GM18520 (cell line): Measurements from ENCODE around the gene MACROD2.
A peak's percentile ranks its signal among the peaks of the same experiment; 100 is the strongest.

ENCODE experiments used
- ATAC-seq: cut with Tn5 transposase; IDR thresholded peaks from one replicate; pipeline ENCODE4 v1.9.1; 2021; ENCODE audit not compliant: unreplicated experiment

Gene MACROD2

DNA sequence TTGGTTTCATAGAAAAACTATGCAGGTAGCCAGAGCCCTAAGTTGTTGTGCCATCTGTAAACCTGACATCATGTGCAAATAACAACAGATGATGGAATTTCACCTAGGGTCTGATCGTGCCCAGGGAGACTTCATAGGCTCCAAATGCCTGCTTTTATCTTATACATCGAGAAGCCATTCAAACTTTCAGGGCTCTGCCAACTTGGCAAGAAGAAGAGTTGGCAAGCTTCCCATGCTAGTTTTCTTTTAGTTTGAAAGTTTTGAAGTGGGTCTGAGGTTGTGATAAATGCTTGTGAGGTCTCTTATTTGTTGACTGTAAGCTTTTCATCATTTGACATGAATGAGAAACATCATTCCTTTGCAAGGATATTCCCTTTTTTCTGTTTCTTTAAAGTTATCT lies 517.5 kb downstream of the MACROD2 start:
- ATAC-seq: no peak

DNA sequence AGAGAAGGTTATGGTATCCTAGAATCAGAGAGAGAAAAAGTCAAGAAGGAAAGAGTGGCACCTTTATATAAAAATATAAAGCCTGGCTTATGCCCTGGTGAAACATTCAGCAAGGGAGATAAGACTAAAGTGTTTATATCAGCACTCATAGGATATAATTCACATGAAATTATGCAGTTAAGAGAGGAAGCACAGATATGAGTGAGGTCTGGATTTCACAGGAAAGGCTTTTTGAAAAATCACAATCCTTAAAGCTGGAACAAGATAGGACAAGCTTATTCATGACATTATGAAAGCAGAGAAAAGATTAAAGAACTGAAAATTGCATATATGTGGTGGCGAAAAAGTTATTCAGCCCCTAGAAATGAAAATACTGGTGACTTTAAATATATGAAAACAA lies 523.3 kb downstream of the MACROD2 start:
- no peak for ATAC-seq

DNA sequence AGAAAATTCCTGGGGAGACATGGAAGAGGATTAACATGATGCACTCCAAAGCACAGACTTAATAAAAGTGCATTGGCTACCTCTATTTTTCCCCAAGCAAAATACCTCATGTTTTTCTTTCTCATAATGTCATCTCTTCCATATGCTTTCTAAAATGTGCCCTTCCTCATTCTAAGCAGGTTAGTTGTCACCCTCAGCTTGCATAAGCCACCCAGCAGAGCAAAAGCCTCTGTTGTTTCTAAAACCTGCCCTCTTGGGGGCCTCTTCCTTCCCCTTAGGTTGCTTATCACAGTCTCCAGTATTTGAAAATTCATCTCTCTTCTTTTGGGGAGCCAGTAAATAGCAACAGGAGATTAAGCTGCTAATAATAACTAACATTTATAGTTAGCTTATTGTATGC lies 525.7 kb downstream of the MACROD2 start:
- ATAC-seq: no peak

DNA sequence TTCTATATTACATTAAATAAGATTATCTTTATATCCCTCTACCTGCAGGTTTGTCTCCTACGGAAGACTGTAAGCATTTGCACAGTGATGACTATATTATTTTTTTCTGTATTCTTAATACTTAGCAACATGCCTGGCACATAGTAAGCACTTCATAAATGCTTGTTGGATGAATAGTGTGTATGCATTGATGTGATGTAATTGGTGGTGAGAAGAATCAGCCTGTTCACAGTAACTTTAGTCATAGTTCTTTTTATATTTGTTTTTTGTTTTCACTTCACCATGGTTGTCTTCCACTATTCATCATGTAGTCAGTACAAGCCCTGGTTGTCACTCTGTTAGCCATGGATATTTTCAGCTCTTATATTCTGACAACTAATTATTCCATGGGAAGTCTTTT lies 526.1 kb downstream of the MACROD2 start:
- ATAC-seq: no peak

DNA sequence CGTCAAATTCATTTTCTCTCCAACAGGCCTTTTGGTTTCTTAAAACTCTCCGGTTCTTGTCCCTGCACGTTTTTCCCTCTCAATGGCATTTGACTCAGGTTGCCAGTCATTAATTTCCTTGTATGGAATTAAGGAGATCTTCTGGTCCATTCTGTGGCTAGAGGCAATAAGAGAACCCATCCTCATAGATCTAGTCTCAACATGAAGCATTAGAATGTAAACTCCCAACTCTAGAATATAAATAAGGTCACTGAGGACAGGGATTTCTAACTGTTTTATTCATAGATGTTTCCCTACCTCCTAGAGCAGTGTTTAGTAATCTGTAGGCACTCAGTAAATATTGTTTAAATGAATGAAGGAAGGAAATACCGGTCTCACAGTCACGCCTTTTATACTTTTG lies 527.3 kb downstream of the MACROD2 start:
- ATAC-seq: no peak

DNA sequence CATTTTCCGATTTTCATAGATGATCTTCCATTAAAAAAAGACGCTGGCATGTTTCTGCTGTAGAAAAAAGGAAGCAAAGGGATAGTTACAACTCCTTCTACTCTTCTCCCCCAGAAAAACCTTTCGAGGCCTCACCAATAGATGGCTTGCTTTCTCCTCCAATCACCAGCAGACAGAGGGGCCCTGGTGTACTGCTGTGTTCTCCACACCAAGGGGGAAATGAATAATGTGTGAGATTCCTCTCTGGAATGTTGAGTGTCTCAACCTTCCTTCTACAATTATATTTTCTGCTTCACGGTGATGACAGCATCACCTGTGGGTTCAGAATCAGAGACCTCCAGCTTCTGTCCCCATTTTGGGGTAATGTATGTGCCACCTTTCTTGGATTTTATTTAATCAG lies 527.8 kb downstream of the MACROD2 start:
- no peak for ATAC-seq

DNA sequence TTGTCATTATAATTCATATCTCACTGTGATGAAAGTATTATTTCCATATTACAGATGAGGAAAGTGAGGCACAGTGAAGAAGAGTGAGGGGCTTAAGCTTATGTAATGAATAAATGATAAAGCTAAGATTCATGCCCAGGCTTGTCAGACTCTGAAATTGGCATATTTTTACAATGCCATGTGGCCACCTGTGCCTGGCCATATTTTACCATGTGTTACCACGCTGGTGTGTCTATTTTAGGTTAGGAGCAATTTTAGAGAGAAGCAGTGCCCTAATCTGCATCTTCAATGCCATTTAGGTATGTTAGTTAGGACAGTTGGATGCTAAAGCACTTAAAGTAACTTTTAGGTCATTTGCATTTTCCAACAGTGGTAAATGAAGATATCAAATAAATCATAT lies 530.1 kb downstream of the MACROD2 start:
- ATAC-seq: no peak

DNA sequence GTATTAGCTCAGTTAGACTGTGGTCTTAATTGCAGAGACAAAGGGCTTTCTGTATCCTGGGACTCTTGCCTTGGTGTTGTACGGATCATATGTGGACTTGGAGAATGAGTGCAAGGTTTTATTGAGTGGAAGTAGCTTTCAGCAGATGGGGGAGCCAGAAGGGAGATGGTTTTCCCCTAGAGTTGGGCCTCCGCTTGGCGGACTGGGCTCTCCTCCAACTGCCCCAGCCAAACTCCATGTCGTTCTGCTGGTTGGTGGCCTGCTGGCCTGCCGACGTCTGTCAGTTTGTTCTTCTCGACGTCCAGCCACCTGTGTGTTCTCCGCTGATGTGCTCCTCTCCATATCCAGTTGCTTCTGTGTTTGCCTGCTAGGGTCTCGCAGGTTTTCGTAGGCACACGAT lies 531.6 kb downstream of the MACROD2 start:
- ATAC-seq: no peak

DNA sequence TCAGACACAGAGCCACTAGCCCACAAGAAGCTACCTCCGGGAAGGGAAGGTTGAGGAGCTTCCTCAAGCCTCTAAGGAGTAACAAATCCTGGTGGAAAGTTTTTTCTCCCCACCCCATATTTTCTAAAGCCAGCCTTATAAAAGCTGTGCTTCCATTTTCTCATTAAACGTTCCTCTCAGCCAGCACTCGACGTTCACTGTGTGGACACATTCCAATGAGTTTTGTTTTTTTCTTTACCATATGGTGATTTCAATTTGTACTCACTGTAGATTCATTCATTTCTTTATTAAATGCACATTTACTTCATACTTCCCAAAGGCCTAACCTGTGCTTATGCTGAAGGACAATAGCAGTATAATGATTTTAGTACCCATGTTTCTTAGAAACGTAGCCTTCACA lies 536.5 kb downstream of the MACROD2 start:
- ATAC-seq: no peak

DNA sequence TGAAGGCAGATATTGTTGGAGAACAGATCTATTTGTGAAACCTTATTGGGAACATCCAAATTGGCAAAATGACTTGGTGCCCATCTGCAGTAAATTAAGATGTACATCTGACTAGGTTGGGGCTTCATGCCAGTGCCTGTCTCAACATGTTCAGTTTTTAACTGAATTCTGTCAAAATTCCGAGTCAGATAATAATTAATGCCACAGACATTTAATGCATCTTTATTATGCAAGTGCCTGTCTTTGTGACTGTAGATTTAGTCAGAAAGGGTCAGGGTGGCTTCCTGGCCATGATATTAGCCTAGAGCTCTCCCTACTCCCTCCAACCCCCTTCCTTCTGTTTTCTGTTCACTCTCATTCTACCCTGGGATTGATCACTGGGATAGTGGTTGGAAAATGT lies 541.4 kb downstream of the MACROD2 start:
- ATAC-seq: no peak

DNA sequence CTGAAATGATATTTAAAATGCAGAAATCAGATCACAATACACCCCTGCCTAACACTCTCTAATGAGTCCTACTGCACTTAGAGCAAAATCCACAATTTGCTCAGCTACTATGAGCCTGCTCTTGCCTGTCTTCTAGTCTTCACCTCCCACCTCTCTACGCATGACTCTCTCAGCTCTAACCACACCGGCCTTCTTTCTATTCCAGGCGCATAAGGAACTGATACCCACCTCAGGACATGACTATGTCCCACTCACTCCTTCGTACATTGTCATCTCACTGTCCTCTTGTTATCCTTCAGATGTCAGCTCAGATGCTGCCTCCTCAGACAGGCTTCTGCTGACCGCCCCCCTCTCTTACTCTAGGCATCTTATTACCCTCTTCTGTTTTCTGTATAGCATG lies 543.1 kb downstream of the MACROD2 start:
- no peak for ATAC-seq

DNA sequence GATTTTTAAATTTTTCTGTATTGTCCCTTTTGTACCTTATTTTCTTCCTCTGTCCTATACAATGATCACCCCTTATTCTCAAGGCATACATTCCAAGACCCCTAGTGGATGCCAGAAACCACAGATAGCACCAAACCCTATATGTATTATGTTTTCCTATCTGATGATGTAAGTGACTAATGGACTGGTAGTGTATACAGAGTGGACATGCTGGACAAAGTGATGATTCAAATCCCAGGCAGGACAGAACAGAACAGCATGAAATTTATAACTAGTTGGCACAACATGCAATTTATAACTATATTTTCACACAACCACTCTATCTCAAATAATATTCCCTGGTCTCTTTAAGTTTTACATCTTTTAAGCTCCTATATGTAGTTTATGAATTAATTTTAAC lies 547.7 kb downstream of the MACROD2 start:
- no peak for ATAC-seq

DNA sequence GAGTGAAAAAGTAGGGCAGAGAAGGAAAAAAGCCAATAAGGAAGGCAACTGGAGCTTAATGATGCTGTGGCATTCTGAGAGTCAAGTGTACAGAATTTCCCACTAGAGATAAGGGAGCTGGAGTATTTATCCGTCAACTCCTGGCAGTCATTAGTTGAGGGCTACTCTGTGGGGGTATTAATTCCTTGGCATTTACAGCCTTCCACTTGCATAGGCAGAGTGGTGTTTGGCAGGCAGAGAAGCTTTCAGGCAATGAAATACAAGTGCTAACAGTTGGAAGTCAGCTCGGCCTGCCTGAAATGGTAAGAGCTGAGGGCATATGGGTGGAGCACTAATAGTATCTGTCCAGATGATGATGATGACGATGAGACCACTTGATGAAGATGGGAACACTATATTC lies 549.4 kb downstream of the MACROD2 start:
- no peak for ATAC-seq

DNA sequence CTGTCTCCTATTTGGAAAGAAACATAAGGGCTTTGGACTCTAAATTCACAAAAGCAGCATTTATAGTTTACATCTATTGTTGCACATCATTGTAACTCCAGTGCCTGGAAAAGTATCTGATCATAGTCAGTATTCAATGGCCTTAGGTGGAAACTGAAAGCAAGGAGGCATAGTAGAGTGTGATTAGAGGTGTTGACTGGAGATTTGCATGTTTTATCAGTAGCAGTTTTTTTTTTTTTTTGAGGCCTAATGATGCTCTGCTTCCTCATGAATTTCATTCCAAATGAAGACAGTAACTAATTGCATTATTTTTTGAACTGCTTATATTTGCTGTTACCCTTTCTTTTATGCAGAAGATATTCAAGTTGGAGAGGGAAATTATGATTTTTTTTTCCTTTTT lies 555.3 kb downstream of the MACROD2 start:
- peak; percentile 50 for ATAC-seq

DNA sequence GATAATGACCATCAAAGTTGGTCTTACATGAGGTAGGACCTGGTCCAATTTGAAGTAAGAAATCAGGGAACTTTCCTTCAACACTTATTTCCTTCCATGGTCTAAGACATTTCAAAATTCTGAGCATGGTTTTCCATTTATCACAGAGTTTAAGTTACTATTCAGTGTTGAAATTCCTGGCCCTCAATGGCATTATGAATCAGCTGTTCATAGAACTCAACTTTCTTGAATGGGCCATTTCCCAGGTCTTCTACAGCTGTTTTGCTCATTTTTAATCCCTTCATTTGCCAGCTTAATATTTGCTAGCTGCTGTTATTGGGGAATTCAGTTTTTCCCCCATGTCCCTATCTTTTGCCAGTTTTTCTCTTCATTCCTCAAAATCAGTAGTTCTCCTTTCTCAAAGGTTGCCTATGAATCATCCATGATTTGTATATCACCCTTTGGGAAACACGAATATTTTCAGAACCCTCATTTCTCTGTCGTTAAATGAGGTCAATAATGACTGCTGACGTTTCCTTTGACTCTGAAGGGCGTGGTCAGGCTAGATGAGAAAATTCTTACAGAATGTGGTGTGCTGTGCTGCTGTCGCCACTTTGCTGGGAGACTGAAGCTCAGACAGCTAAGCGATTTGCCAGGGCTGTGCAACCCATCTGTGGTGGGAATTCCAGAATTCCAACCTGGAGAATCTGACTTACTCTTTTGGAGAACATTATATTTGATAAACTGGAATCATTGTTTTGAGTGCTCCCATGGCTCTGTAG lies 558.6 kb downstream of the MACROD2 start:
- no peak for ATAC-seq

DNA sequence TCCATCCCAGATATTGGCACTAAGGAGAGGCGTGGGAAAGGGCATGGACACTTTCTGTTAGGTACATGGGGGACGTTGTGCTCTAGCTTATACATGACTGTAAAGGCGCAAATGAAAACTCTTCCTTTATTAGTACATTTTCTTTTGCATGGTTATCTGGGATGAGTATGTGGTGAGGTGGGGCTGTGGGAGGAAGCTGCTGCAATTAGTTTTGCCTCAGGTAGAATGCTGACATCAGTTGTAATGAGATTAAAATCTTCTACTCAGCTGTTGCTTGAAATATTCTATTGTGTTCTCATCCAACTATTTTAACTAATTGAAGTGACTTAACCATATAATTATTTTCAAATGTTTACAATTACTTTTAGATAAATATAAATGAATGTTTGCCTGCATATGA lies 560.4 kb downstream of the MACROD2 start:
- ATAC-seq: no peak

DNA sequence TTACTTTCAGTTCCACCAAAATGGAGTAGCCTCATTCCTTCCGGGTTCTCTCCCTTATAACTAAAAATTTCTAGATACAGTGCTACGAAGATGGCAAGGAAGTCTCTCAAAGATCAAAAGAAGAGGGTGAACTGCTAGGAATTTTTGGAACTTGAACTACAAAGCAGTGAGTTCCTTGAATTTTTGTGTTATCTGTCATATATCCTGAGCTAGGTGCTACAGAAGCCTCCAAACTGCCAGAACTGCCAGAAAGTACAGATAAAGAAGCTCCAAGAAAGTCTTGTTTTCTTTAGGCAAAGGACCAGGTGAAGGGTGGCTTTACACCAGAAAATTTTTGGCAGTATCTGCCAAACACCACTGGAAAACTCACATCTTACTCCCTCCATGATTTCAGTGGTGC lies 560.9 kb downstream of the MACROD2 start:
- no peak for ATAC-seq

DNA sequence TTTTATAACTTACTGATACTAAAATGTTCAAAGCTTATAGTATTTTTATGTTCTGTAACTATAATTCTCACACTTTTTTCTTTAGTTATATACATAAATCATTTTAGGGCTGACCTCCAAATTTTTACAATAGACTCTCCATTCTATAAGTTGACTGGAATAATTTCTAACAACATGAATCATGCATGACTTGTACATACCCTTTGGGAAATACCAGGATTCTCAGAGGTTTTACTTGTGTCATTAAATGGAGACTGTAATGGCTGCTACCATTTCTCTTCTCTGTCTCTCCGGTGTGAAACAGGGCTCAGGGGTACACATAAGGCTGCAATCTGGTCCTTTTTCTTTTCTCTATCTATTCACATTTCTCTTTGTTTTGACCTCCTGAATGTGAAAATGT lies 564.3 kb downstream of the MACROD2 start:
- no peak for ATAC-seq

DNA sequence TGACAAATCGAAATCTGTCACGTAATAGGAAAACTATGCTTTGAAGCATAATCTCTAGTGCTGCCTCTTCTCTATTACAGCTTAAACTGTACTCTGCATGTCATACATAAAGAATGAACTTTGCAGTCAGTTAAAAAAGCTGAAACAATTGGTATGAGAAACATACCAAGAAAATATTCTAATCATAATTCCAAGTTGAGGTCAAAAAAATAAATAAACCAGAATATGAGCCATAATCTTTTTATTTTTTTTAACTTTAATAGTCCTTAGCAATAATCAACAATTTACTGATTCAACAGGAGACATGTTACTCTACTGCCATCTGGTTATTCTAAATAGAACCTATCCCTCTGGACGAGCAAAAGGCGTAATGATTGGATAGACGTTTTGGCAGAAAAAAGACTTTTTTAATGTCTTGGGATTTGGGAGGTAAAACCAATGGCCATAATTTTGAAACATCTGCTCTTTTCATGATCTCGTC lies 566.5 kb downstream of the MACROD2 start:
- ATAC-seq: no peak

DNA sequence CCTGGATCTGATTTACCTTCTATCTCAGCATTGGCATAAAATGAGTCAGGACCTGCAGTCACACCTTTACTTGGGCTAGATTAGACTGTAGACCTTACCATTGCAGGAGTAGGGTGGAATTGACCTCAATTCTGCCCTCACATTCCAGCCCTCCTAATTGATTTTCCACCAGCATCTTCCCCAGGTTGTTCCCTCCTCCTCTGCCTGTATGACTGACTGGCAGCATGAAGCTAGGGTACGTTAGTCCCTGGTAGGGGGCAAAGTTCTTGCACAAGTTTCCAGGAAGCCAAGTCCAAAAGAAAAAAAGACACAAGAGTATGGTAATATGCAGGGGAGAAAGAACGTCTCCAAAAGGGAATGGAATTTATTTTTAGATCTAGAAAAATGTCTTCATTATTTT lies 567.7 kb downstream of the MACROD2 start:
- ATAC-seq: no peak

DNA sequence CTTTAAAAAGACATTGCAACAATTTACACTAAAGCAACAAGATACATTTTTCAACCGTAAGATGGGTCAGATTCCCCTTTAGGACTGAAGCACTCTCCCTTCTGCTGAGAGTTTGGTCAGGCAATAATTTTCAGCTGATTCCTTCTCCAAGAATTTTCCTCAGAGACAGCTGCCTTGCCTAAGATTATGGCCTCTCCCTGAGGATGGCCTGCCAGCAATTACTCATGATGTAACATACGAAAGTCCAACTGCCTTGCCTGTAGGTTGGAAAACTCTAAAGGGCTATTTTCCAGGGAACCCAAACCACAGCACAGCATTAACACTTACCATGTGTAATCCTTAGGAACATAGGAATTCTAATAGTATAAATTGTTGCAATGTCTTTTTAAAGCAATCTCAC lies 571.2 kb downstream of the MACROD2 start:
- ATAC-seq: no peak

DNA sequence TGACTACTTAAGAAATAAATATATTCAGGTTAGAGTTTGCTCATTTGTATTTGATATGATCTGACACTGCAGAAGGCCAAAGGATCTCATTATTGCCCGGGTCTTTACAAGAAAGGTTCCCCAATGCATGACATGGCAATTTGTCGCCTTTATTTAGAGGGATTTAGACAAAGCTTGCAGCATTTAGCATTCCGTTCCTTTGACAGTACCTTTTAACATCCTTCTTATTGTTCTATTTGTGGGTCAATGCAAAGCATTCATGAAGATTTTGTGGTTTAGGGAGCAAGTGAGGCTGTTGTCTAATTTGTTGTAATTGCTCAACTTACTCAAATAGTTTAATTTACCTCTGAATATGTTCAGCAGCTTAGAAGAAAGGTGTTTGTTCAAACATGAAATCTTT lies 572.9 kb downstream of the MACROD2 start:
- ATAC-seq: no peak

DNA sequence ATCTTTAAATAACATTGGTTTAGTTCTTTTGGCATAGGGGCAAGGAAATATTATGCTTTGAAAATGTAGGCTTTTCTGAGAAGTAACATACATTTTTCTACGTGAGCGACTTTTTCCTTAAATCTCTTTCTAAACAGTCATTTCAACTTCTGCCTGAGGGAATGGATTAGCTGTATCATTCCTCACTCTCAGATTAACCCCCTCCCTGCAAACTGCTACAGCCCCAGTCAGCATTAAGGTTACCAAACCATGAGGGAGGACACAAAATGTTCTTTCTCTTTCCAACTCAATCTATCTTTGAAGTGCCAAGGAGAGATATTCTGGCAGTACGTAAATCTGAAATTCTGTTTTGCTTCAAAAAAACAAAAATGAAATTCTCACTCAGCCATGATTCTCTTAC lies 573.4 kb downstream of the MACROD2 start:
- no peak for ATAC-seq
